Heart left ventricle (tissue), 13 donors: Measurements from ENCODE around the gene CAPN7.

Source experiments
- CTCF ChIP-seq, 12 donors: fragments of 200-600 bp; sonication (generic) in 4 of 12; IDR thresholded peaks; one replicate each; pipeline versions ENCODE4 v1.5.0 to v1.8.0; 2018 to 2022; ENCODE audit warnings: antibody characterized with exemption in 12 of 12, mild to moderate bottlenecking in 5 of 12
- POLR2A ChIP-seq, 2 donors: fragments of 450-650 bp; IDR thresholded peaks; one replicate each; pipeline ENCODE4 v1.6.1; 2017; ENCODE audit warnings: antibody characterized with exemption in 2 of 2, mild to moderate bottlenecking in 2 of 2, moderate library complexity in 2 of 2
- donor health status: ischemic (EF 13 %, LVEDD 7.1; RV severe dilation, severe dysfunction).
- donor health status: DM: no; HTN: yes; CAD: no.
- donor health status: DM: no; HTN: no; CAD: no.
- donor health status: ischemic (EF 25% LVEDD 6.9; RV normal size, moderate dysfunction).
- donor health status: ischemic (EF 25% LVEDD 5.7; RV mildly dilated, moderate dysfunction).
- donor health status: ischemic (EF 35%, LVEDD 5.7; RV mildly dilated, moderate dysfunction).
- donor health status: nonischemic (EF 11% LVEDD 7.7; RV severe dilation, severe dysfunction).
- donor health status: DM: yes; HTN: yes; CAD: no.
- donor health status: PGD.
- donor health status: ischemic (EF 29% LVEDD 5.4; RV normal size, mild dysfunction).
- donor health status: nonischemic (EF 23%, LVEDD 6.1; RV moderate dilation, normal function).

GRCh38 chr3:15299036-15299435 is 93.0 kb downstream of the CAPN7 start:
- TF ChIP-seq POLR2A (IDR thresholded peaks at IDR 0.05) (no peak), CTCF (IDR thresholded peaks at IDR 0.05) (no peak)
